ENCODE measurements around the gene TMEM115. TPM values are rescaled to one million over a fixed set of nuclear protein-coding genes. Genes with fewer than 3 reads are reported as not detected.

The TMEM115 gene
- total and polyA plus RNA-seq, 2 experiments from 2014 or later: 17.8 to 49.2 TPM

- Mint-ChIP-seq H3K27me3 (ENCODE audit: insufficient read depth, low read depth, poor library complexity) (peaks cover 4% of the 10 kb centered on the region), H3K4me1 (no peaks in the 10 kb centered on the region; the same call in 2 of the 3 replicates)
- TF ChIP-seq EZH2phosphoT487 (IDR thresholded peaks at IDR 0.05; ENCODE audit: unreplicated experiment) (no peak), ZNF114 (CRISPR knock-in tag; IDR thresholded peaks at IDR 0.05) (no peak), CTCF (conservative IDR thresholded peaks at IDR 0.05; ENCODE audit: low read depth in 2 of 2) (peak; percentile 53 to 71), NANOG (IDR thresholded peaks at IDR 0.05; ENCODE audit: borderline replicate concordance) (no peak)
These were observed 28.8 kb upstream of the TMEM115 start for GRCh38 chr3:50388016-50388719.

GRCh38 chr3:50385754-50386153 is 26.4 kb upstream of the TMEM115 start:
- Histone ChIP-seq H3K27ac (ENCODE audit: low read depth) (no peak overlapping the region), H3K4me3 (no peak overlapping the region), H3F3A (replicated peaks; ENCODE audit: low read depth) (no peaks in the 10 kb centered on the region), H2AFZ (no peak overlapping the region), H3K4me2 (no peak overlapping the region), H3K9me2 (ENCODE audit: insufficient read depth) (no peaks in the 10 kb centered on the region), H3K36me3 (ENCODE audit: insufficient read depth) (no peaks in the 10 kb centered on the region), H4K20me1 (replicated peaks; ENCODE audit: insufficient read depth) (no peaks in the 10 kb centered on the region), H3K4me1 (ENCODE audit: insufficient read depth) (no peaks in the 10 kb centered on the region), H3K27me3 (ENCODE audit: insufficient read depth) (no peaks in the 10 kb centered on the region), H3K79me2 (replicated peaks; ENCODE audit: insufficient read depth) (no peaks in the 10 kb centered on the region)
- Mint-ChIP-seq H3K4me1 (no peaks in the 10 kb centered on the region; the same call in 2 of the 3 replicates), H3K27ac (no peak overlapping the region), H3K27me3 (ENCODE audit: insufficient read depth, low read depth, poor library complexity) (peaks cover 7% of the 10 kb centered on the region), H3K9me3 (no peaks in the 10 kb centered on the region; the same call in 2 of the 3 replicates), H3K36me3 (ENCODE audit: low read depth) (no peaks in the 10 kb centered on the region), H3K4me3 (no peak overlapping the region)
- no peak for ATAC-seq
- no peak for DNase-seq (ENCODE audit: low spot score)
- TF ChIP-seq POLR2AphosphoS5 (IDR thresholded peaks at IDR 0.05; ENCODE audit: low read depth) (no peak), ZNF331 (CRISPR knock-in tag; IDR thresholded peaks at IDR 0.05; ENCODE audit: low read depth) (no peak), EZH2 (IDR thresholded peaks at IDR 0.05; ENCODE audit: low read depth, unreplicated experiment) (no peak), REST (IDR thresholded peaks at IDR 0.05; ENCODE audit: unreplicated experiment) (no peak), ZNF114 (CRISPR knock-in tag; IDR thresholded peaks at IDR 0.05) (no peak), ZNF462 (CRISPR knock-in tag; IDR thresholded peaks at IDR 0.05) (no peak), EZH2phosphoT487 (IDR thresholded peaks at IDR 0.05; ENCODE audit: unreplicated experiment) (no peak), STAT1 (IDR thresholded peaks at IDR 0.05; ENCODE audit: unreplicated experiment) (no peak)

More at GRCh38 chr3:50388016-50388719, 28.8 kb upstream of the TMEM115 start:
- no peaks in the 10 kb centered on the region for H3K36me3 Mint-ChIP-seq (ENCODE audit: low read depth)
- Histone ChIP-seq H3K79me2 (replicated peaks; ENCODE audit: insufficient read depth) (no peaks in the 10 kb centered on the region), H3K4me1 (ENCODE audit: insufficient read depth) (no peaks in the 10 kb centered on the region), H2AFZ (no peak overlapping the region), H3K4me2 (no peak overlapping the region), H3K36me3 (ENCODE audit: insufficient read depth) (no peaks in the 10 kb centered on the region), H3F3A (replicated peaks; ENCODE audit: low read depth) (no peaks in the 10 kb centered on the region), H3K27me3 (ENCODE audit: insufficient read depth) (no peaks in the 10 kb centered on the region), H4K20me1 (replicated peaks; ENCODE audit: insufficient read depth) (no peaks in the 10 kb centered on the region), H3K4me3 (no peak overlapping the region), H3K9me2 (ENCODE audit: insufficient read depth) (no peaks in the 10 kb centered on the region), H3K27ac (ENCODE audit: low read depth) (no peak overlapping the region)
- H3K9me3 Mint-ChIP-seq: no peaks in the 10 kb centered on the region
- ATAC-seq: peak; percentile 91
- H3K4me3 Mint-ChIP-seq: no peak overlapping the region
- DNase-seq (ENCODE audit: low spot score): peak; percentile 64
- H3K27ac Mint-ChIP-seq: no peak overlapping the region

All from GM23338 (cell line).